Transverse colon (tissue), 4 donors: Measurements from ENCODE around the gene FOXD2. TPM values are rescaled to one million over a fixed set of nuclear protein-coding genes. Genes with fewer than 3 reads are reported as not detected.

Source experiments
- DNase-seq: peaks from one replicate; pipeline ENCODE4 v3.0.0-alpha.2; 2019
- H3K27ac ChIP-seq, 4 donors: fragments of 200-600 bp; sonication (generic); 2 replicates each; pipeline ENCODE4 v1.5.1; 2016 to 2018; ENCODE audit warnings: inconsistent platforms in 4 of 4
- H3K27me3 ChIP-seq: fragments of 200-600 bp; sonication (generic); 2 replicates; pipeline ENCODE4 v1.5.1; 2017; ENCODE audit warnings: inconsistent platforms
- H3K36me3 ChIP-seq, 4 donors: fragments of 200-600 bp; sonication (generic); 2 replicates each; pipeline ENCODE4 v1.5.1; 2017 to 2019; ENCODE audit warnings: inconsistent platforms in 4 of 4
- H3K4me1 ChIP-seq, 4 donors: fragments of 200-600 bp; sonication (generic); 2 replicates each; pipeline ENCODE4 v1.5.1; 2017 to 2020; ENCODE audit warnings: inconsistent platforms in 4 of 4
- H3K4me3 ChIP-seq, 4 donors: fragments of 200-600 bp; sonication (generic); 1 replicate in 1 of 4; 2 replicates in 3 of 4; pipeline versions ENCODE4 v1.5.1 to v1.6.1; 2017 to 2019; ENCODE audit warnings: inconsistent platforms in 4 of 4
- H3K9me3 ChIP-seq, 2 donors: fragments of 200-600 bp; sonication (generic); 2 replicates each; pipeline ENCODE4 v1.5.1; 2017 to 2019; ENCODE audit warnings: inconsistent platforms in 2 of 2
- CTCF ChIP-seq, 5 experiments: fragments of 200-600 bp in 3 of 5; fragments of 450-650 bp in 2 of 5; sonication (generic) in 3 of 5; IDR thresholded peaks; 1 replicate in 2 of 5; 2 replicates in 3 of 5; pipeline ENCODE4 v1.5.1; 2016 to 2017; ENCODE audit warnings: antibody characterized with exemption in 5 of 5, inconsistent platforms in 3 of 5, mild to moderate bottlenecking in 2 of 5, moderate library complexity in 1 of 5
- EP300 ChIP-seq: sonication (generic); formaldehyde crosslinking; IDR thresholded peaks from one replicate; pipeline ENCODE4 v1.6.1; 2017; ENCODE audit warnings: antibody characterized with exemption, low read depth
- POLR2A ChIP-seq: fragments of 450-650 bp; IDR thresholded peaks from one replicate; pipeline ENCODE4 v1.6.1; 2016; ENCODE audit warnings: antibody characterized with exemption, mild to moderate bottlenecking, moderate library complexity
- POLR2AphosphoS5 ChIP-seq, 3 donors: sonication (generic); formaldehyde crosslinking; IDR thresholded peaks; one replicate each; pipeline ENCODE4 v1.6.1; 2016; ENCODE audit warnings: antibody characterized with exemption in 3 of 3
- WGBS, 2 donors: methylation state at CpG; one replicate each; pipeline ENCODE4 v1.1.5; 2018; ENCODE audit warnings: low coverage in 1 of 2; 5-methylcytosine and 5-hydroxymethylcytosine counted together
- in situ Hi-C, 4 donors: fragments of 200-750 bp; cut with MboI; loops; one replicate each; pipeline versions ENCODE4 v1.15.0 to v1.15.1; 2017; ENCODE audit warnings: low sequenced_read_pairs in 3 of 4, low pct_ligation_motif_present in 1 of 4, low pct_unique_long_range_greater_than_20kb in 1 of 4
- intact Hi-C: fragments of 100-400 bp; cut with DNase I; formaldehyde crosslinking; loops from one replicate; pipeline ENCODE4 v1.15.1; 2023; ENCODE audit warnings: low total_unique reads
- total RNA-seq, 4 donors: library from RNA; depleted of rRNA; stranded (reverse); fragments of >200 nt; gene quantifications; one replicate each; pipeline ENCODE4 v1.1.0, GENCODE V29; 2016

Gene FOXD2
- total RNA-seq, 4 donors from 2014 or later, result 15.8 to 20.9 (median 17.2) TPM

GRCh38 chr1:47405697-47406096 lies 32.1 kb upstream of the FOXD2 start:
- no peak for TF ChIP-seq EP300
- no peak for TF ChIP-seq POLR2AphosphoS5 (IDR thresholded peaks at IDR 0.05)
- TF ChIP-seq POLR2A, result no peak
- TF ChIP-seq CTCF (IDR thresholded peaks at IDR 0.05), result no peak
- no peak for DNase-seq
- H3K27ac ChIP-seq, result no peak overlapping the region
- no peaks in the 10 kb centered on the region for H3K36me3 ChIP-seq
- H3K27me3 ChIP-seq, result no peaks in the 10 kb centered on the region
- in situ Hi-C loops, result loop anchor here in 2 of 4 donors (25.0 kb wide), 1 partner anchor 218 kb away; the partner anchor contains the start of gene PDZK1IP1 (in 2 of the 2)
- intact Hi-C loops, result no loop called here
- H3K4me3 ChIP-seq, result no peak overlapping the region
- WGBS, 2 donors, result 83 to 100% methylated on average over 1 to 5 of the region's 5 CpGs
- no peaks in the 10 kb centered on the region for H3K4me1 ChIP-seq
- H3K9me3 ChIP-seq, result no peaks in the 10 kb centered on the region

- in situ Hi-C loops (loop anchor here in 2 of 4 donors (25.0 kb wide), 1 partner anchor 220 kb away; the partner anchor contains the start of gene PDZK1IP1 (in 2 of the 2)), intact Hi-C loops (no loop called here)
- no peak for DNase-seq
- 95% methylated on average over 5 of the region's 5 CpGs; no CpG with 5 or more reads in 1 of the 2 donors for WGBS, 2 donors
- H3K9me3 ChIP-seq, result no peaks in the 10 kb centered on the region
- no peaks in the 10 kb centered on the region for H3K36me3 ChIP-seq
- H3K27me3 ChIP-seq, result no peaks in the 10 kb centered on the region
- no peaks in the 10 kb centered on the region for H3K4me1 ChIP-seq
- no peak overlapping the region for H3K27ac ChIP-seq
- no peak overlapping the region for H3K4me3 ChIP-seq
- TF ChIP-seq CTCF (IDR thresholded peaks at IDR 0.05) (no peak), POLR2A (no peak), EP300 (no peak)
These were observed 30.9 kb upstream of the FOXD2 start for GRCh38 chr1:47406966-47407365.

- in situ Hi-C loops, result loop anchor here in 2 of 4 donors (25.0 kb wide), 1 partner anchor 220 kb away; the partner anchor contains the start of gene PDZK1IP1 (in 2 of the 2)
- no peak for TF ChIP-seq POLR2AphosphoS5 (IDR thresholded peaks at IDR 0.05)
- TF ChIP-seq POLR2A, result no peak
- TF ChIP-seq EP300, result no peak
- TF ChIP-seq CTCF (IDR thresholded peaks at IDR 0.05), result no peak
- Histone ChIP-seq H3K4me3 (no peak overlapping the region), H3K36me3 (no peaks in the 10 kb centered on the region), H3K27me3 (no peaks in the 10 kb centered on the region), H3K27ac (no peak overlapping the region), H3K9me3 (no peaks in the 10 kb centered on the region), H3K4me1 (no peaks in the 10 kb centered on the region)
- WGBS, 2 donors, result 83 to 86% methylated on average over 1 to 3 of the region's 3 CpGs
- DNase-seq, result no peak
- intact Hi-C loops, result no loop called here
These were observed 30.4 kb upstream of the FOXD2 start for GRCh38 chr1:47407481-47407880.

- Histone ChIP-seq H3K27me3 (no peaks in the 10 kb centered on the region), H3K9me3 (no peaks in the 10 kb centered on the region), H3K27ac (no peak overlapping the region), H3K4me1 (no peaks in the 10 kb centered on the region), H3K36me3 (no peaks in the 10 kb centered on the region), H3K4me3 (no peak overlapping the region)
- no peak for TF ChIP-seq CTCF (IDR thresholded peaks at IDR 0.05)
- TF ChIP-seq POLR2A, result no peak
- TF ChIP-seq POLR2AphosphoS5 (IDR thresholded peaks at IDR 0.05), result no peak
- TF ChIP-seq EP300, result no peak
- in situ Hi-C loops, result loop anchor here in 2 of 4 donors (25.0 kb wide), 1 partner anchor 222 kb away; the partner anchor contains the start of gene PDZK1IP1 (in 2 of the 2)
- no peak for DNase-seq
- intact Hi-C loops, result no loop called here
- 76 to 78% methylated on average over 2 to 12 of the region's 12 CpGs for WGBS, 2 donors
These were observed 28.4 kb upstream of the FOXD2 start for GRCh38 chr1:47409311-47410067.
